NCI-H2029 (cell line): ENCODE data around the gene KCTD20.

Source experiments
- DNase-seq: peaks from one replicate; lab custom pipeline; 2025; lab: John Stamatoyannopoulos, UW

KCTD20 gene

GRCh38 chr6:36539814-36540568, 97.2 kb downstream of the KCTD20 start:
- no peak for DNase-seq
